ENCODE data around the gene CLTC. TPM values are rescaled to one million over a fixed set of nuclear protein-coding genes. Genes with fewer than 3 reads are reported as not detected.

CLTC gene
- total RNA-seq, 2 donors from 2014 or later: 342 to 393 TPM

- Histone ChIP-seq H3K36me3 (ENCODE audit: control insufficient read depth, insufficient read depth, low read length) (peaks cover 97% of the 10 kb centered on the region), H3K4me3 (ENCODE audit: low read length) (no peak overlapping the region), H3K9me3 (ENCODE audit: control insufficient read depth, low read length) (no peaks in the 10 kb centered on the region), H3K27me3 (ENCODE audit: control insufficient read depth, insufficient read depth, low read length, poor library complexity, severe bottlenecking) (no peaks in the 10 kb centered on the region), H3K4me1 (ENCODE audit: control insufficient read depth, insufficient read depth, low read length) (no peaks in the 10 kb centered on the region), H3K27ac (ENCODE audit: low read depth, low read length) (no peak overlapping the region), H3K9ac (ENCODE audit: extremely low read depth, low read length, poor library complexity, severe bottlenecking) (no peak overlapping the region)
- Mint-ChIP-seq H3K4me1 (no peaks in the 10 kb centered on the region), H3K4me3 (no peak overlapping the region), H3K27ac (no peak overlapping the region), H3K9me3 (no peaks in the 10 kb centered on the region), H3K27me3 (ENCODE audit: insufficient read depth) (no peaks in the 10 kb centered on the region), H3K36me3 (ENCODE audit: low read depth) (peaks cover 67% of the 10 kb centered on the region)
- no CpG with 5 or more reads among the region's 1 CpG for WGBS, 2 experiments (ENCODE audit: insufficient coverage in 1 of 2, insufficient read length in 1 of 2)
- no peak for DNase-seq
- no peak for TF ChIP-seq CTCF (conservative IDR thresholded peaks at IDR 0.05)
Observed at GRCh38 chr17:59669944-59670343, 50.2 kb downstream of the CLTC start.

- no peaks in the 10 kb centered on the region for H3K4me1 Mint-ChIP-seq
- H3K9me3 Mint-ChIP-seq: no peaks in the 10 kb centered on the region
- H3K36me3 Mint-ChIP-seq (ENCODE audit: low read depth): peaks cover 62% of the 10 kb centered on the region
- H3K27me3 Mint-ChIP-seq (ENCODE audit: insufficient read depth): no peaks in the 10 kb centered on the region
- Histone ChIP-seq H3K9me3 (ENCODE audit: control insufficient read depth, low read length) (no peaks in the 10 kb centered on the region), H3K4me1 (ENCODE audit: control insufficient read depth, insufficient read depth, low read length) (no peaks in the 10 kb centered on the region), H3K4me3 (ENCODE audit: low read length) (no peak overlapping the region), H3K27me3 (ENCODE audit: control insufficient read depth, insufficient read depth, low read length, poor library complexity, severe bottlenecking) (no peaks in the 10 kb centered on the region), H3K9ac (ENCODE audit: extremely low read depth, low read length, poor library complexity, severe bottlenecking) (no peak overlapping the region), H3K27ac (ENCODE audit: low read depth, low read length) (no peak overlapping the region), H3K36me3 (ENCODE audit: control insufficient read depth, insufficient read depth, low read length) (peaks cover 99% of the 10 kb centered on the region)
- WGBS, 2 experiments (ENCODE audit: insufficient coverage in 1 of 2, insufficient read length in 1 of 2): 90% methylated on average over 1 of the region's 1 CpG; no CpG with 5 or more reads in 1 of the 2 experiments
- no peak for TF ChIP-seq CTCF (conservative IDR thresholded peaks at IDR 0.05)
- no peak overlapping the region for H3K4me3 Mint-ChIP-seq
- H3K27ac Mint-ChIP-seq: peak overlapping the region; percentile 82
- DNase-seq: no peak
Observed at GRCh38 chr17:59671386-59671785, 51.7 kb downstream of the CLTC start.

- no peak overlapping the region for H3K4me3 Mint-ChIP-seq
- Histone ChIP-seq H3K27ac (ENCODE audit: low read depth, low read length) (no peak overlapping the region), H3K4me3 (ENCODE audit: low read length) (no peak overlapping the region), H3K4me1 (ENCODE audit: control insufficient read depth, insufficient read depth, low read length) (no peaks in the 10 kb centered on the region), H3K36me3 (ENCODE audit: control insufficient read depth, insufficient read depth, low read length) (peaks cover 99% of the 10 kb centered on the region), H3K9ac (ENCODE audit: extremely low read depth, low read length, poor library complexity, severe bottlenecking) (no peak overlapping the region), H3K9me3 (ENCODE audit: control insufficient read depth, low read length) (no peaks in the 10 kb centered on the region), H3K27me3 (ENCODE audit: control insufficient read depth, insufficient read depth, low read length, poor library complexity, severe bottlenecking) (no peaks in the 10 kb centered on the region)
- TF ChIP-seq CTCF (conservative IDR thresholded peaks at IDR 0.05): no peak
- DNase-seq: no peak
- no peaks in the 10 kb centered on the region for H3K4me1 Mint-ChIP-seq
- H3K27ac Mint-ChIP-seq: peak overlapping the region; percentile 16
- H3K36me3 Mint-ChIP-seq (ENCODE audit: low read depth): peaks cover 69% of the 10 kb centered on the region
- no peaks in the 10 kb centered on the region for H3K27me3 Mint-ChIP-seq (ENCODE audit: insufficient read depth)
- no peaks in the 10 kb centered on the region for H3K9me3 Mint-ChIP-seq
- WGBS, 2 experiments (ENCODE audit: insufficient coverage in 1 of 2, insufficient read length in 1 of 2): 90 to 92% methylated on average over 1 of the region's 1 CpG
Observed at GRCh38 chr17:59675231-59675630, 55.5 kb downstream of the CLTC start.
